ENCODE data around the gene DMC1. TPM values are rescaled to one million over a fixed set of nuclear protein-coding genes. Genes with fewer than 3 reads are reported as not detected.

Gene DMC1
- total RNA-seq, 1 experiment from 2014 or later: 0.89 TPM

DNA sequence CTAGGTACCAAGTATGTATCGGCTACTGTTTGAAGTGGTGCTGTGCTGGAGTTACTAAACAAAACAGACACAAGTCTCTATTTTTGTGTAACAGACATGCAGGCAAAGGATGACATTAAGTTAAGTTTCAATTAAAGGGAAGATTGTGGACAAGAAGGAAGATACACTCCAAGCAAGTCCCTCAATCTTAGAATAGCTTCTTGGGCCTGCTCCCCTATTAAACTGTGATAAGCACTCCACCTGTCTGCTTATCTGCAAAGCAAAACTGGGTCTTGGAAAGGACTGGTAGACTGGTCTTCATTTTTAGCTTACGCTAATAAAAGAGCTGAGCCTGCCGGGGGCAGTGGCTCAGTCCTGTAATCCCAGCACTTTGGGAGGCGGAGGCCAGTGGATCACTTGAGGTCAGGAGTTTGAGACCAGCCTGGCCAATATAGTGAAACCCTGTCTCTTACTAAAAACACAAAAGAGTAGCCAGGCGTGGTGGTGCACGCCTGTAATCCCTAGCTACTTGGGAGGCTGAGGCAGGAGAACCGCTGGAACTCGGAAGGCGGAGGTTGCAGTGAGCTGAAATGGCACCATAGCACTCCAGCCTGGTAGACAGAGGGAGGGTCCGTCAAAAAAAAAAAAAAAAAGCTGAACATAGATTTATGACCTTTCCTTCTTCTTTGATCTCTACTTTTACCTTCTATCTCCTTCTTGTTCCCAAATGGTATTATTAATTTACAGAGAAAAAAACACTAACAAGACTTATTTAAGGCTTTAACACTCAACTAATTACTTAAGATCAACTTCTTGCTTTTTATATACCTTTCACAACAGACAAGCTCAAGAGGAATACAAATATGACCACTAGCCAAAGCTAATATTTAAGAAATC is 67.9 kb downstream of the DMC1 start:
- peaks cover 44% of the 10 kb centered on the region; the same call in 1 of the 2 replicates for H4K20me1 ChIP-seq (ENCODE audit: insufficient read depth)
- ATAC-seq (no peak), DNase-seq (ENCODE audit: low read depth, low spot score) (no peak)
- H3K9ac ChIP-seq (ENCODE audit: low read length): no peak overlapping the region
- no peaks in the 10 kb centered on the region for H3K9me2 ChIP-seq (ENCODE audit: insufficient read depth)
- ChIA-PET POLR2A (interaction anchor here (0.6 to 2.3 kb wide), 2 partner anchors 11 to 22 kb away, joined by 3 to 9 read pairs; no protein-coding TSS in a partner anchor), CTCF (interaction anchor here (1.3 kb wide), 1 partner anchor 69 kb away, joined by 3 read pairs; no protein-coding TSS in a partner anchor), RAD21 (ENCODE audit: low non-redundant PET in 1 of 2, low total read pairs in 2 of 2, uncharacterized antibody in 2 of 2, unreplicated experiment in 2 of 2) (no interaction called here)
- TF ChIP-seq EGR1 (IDR thresholded peaks at IDR 0.05; ENCODE audit: low read depth) (no peak), SIN3A (IDR thresholded peaks at IDR 0.05; ENCODE audit: low read depth) (no peak), EZH2 (IDR thresholded peaks at IDR 0.05) (no peak), RAD21 (IDR thresholded peaks at IDR 0.05; ENCODE audit: low read depth) (no peak), ZNF274 (IDR thresholded peaks at IDR 0.05; ENCODE audit: low read depth, low read length) (no peak), SRF (IDR thresholded peaks at IDR 0.05; ENCODE audit: low read depth) (no peak), EZH2phosphoT487 (IDR thresholded peaks at IDR 0.05; ENCODE audit: borderline replicate concordance) (no peak), YY1 (IDR thresholded peaks at IDR 0.05; ENCODE audit: extremely low read depth, insufficient replicate concordance, low read depth, low read length) (no peak), ZBTB33 (IDR thresholded peaks at IDR 0.05; ENCODE audit: extremely low read depth, insufficient replicate concordance, low read length) (no peak)
- TF ChIP-seq, protein P1, sequence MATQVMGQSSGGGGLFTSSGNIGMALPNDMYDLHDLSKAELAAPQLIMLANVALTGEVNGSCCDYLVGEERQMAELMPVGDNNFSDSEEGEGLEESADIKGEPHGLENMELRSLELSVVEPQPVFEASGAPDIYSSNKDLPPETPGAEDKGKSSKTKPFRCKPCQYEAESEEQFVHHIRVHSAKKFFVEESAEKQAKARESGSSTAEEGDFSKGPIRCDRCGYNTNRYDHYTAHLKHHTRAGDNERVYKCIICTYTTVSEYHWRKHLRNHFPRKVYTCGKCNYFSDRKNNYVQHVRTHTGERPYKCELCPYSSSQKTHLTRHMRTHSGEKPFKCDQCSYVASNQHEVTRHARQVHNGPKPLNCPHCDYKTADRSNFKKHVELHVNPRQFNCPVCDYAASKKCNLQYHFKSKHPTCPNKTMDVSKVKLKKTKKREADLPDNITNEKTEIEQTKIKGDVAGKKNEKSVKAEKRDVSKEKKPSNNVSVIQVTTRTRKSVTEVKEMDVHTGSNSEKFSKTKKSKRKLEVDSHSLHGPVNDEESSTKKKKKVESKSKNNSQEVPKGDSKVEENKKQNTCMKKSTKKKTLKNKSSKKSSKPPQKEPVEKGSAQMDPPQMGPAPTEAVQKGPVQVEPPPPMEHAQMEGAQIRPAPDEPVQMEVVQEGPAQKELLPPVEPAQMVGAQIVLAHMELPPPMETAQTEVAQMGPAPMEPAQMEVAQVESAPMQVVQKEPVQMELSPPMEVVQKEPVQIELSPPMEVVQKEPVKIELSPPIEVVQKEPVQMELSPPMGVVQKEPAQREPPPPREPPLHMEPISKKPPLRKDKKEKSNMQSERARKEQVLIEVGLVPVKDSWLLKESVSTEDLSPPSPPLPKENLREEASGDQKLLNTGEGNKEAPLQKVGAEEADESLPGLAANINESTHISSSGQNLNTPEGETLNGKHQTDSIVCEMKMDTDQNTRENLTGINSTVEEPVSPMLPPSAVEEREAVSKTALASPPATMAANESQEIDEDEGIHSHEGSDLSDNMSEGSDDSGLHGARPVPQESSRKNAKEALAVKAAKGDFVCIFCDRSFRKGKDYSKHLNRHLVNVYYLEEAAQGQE (IDR thresholded peaks at IDR 0.05; ENCODE audit: low read depth): no peak
- no peaks in the 10 kb centered on the region for H3K27me3 ChIP-seq (ENCODE audit: insufficient read depth, low read length)
- H3K36me3 ChIP-seq (ENCODE audit: control insufficient read depth in 1 of 2, insufficient read depth in 2 of 2, low read length in 2 of 2): peaks cover 44 to 63% of the 10 kb centered on the region in 2 experiments
- no peak overlapping the region for H3K4me2 ChIP-seq (ENCODE audit: low read length)
- no TSS peak for BruUV-seq (replicated peaks)
- H3K4me3 ChIP-seq (replicated peaks in 1 of 2; ENCODE audit: low read depth in 1 of 2, low read length in 2 of 2): no peak overlapping the region
- peaks cover 9 to 19% of the 10 kb centered on the region in 2 experiments; a peak in 3 of 4 replicates for H3K4me1 ChIP-seq (ENCODE audit: control insufficient read depth in 1 of 2, insufficient read depth in 2 of 2, low read length in 2 of 2)
- intact Hi-C loops (cut with micrococcal nuclease): no loop called here
- H2AFZ ChIP-seq (ENCODE audit: low read depth, low read length, poor library complexity, severe bottlenecking): no peak overlapping the region
- no peak overlapping the region for H3K27ac ChIP-seq (ENCODE audit: low read depth, low read length)
- H3K79me2 ChIP-seq (ENCODE audit: insufficient read depth, low read length): peaks cover 90% of the 10 kb centered on the region
- no peaks in the 10 kb centered on the region for H3K9me3 ChIP-seq (ENCODE audit: control insufficient read depth in 1 of 2, insufficient read depth in 1 of 2, low read depth in 1 of 2, low read length in 2 of 2)

Data from HCT116 (cell line).